GM12891 (cell line): ENCODE data around the gene CMSS1.

Experiments used
- POLR2A ChIP-seq: IDR thresholded peaks from 2 replicates; pipeline ENCODE4 v1.6.1; 2011; ENCODE audit warnings: low read depth, low read length, control low read depth
- SPI1 ChIP-seq: IDR thresholded peaks from 2 replicates; pipeline ENCODE4 v1.6.1; 2011; ENCODE audit warnings: low read depth, low read length, control low read depth

DNA sequence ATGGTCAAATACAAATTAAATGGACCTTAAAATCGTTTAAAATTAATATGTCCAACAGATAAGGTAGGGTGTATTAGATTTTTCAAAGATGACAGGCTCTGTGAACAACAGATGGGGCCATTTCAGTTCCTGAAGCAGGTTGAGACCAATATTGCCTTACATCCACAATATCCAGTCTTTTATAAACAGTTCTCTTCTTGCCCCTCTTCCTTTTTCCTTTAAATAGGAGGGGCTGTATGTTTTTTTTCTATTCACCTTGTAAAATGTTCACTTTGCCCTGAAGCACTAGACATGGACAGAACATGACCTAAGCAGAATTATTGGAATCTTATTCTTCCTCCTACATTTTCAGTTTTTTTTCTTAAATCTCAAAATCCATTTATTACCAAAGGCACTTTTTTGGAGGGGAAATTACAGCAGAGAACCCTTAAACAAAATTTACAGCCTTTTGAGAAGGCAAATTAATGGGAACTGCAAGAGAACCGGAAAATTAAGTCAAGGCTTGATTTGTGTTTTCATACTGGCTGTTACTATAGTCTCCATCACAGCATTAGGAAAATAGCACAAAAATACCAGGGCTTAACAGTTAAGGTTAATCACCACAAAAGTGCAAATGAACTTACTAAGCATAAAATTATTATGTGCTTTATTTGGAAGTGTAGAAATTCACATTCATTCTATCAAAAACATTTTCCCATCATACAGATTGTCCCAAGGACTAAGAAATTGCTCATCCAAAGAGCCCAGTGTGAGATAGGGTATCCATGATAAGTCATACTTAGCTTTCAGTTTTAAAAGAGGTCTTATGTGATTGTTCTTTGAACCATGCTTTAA lies 55.8 kb downstream of the CMSS1 start:
- TF ChIP-seq SPI1 (no peak), POLR2A (no peak)
